Kasumi-1 (cell line): ENCODE results near the gene FRMD6.

Experiments
- DNase-seq, 2 experiments: peaks; one replicate each; lab custom pipeline; 2025; lab: John Stamatoyannopoulos, UW

Gene FRMD6

GRCh38 chr14:51651388-51652167, at the start of gene FRMD6:
TSS of gene FRMD6 (plus strand) at chr14:51651910. CDS start at chr14:51689837, 37,927 bp downstream.
- DNase-seq = peak; percentile 79 to 87

DNA sequence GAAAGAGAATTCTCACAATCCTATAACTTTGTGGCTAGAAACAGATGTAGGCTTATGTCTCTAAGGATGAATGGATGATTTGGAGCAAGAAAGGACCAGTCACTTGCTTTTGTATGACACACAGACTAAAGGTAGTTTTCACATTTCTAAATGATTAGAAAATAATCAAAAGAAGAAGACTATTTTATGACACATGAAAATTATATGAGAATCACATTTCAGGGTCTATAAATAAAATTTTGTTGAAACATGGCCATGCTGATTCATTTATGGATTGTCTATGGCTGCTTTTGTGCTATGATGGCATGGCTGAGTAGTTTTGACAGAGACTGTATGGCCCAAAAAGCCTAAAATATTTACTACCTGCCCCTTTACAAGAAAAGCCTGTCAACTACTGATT, 49.4 kb upstream of the FRMD6 start:
- no peak for DNase-seq

DNA sequence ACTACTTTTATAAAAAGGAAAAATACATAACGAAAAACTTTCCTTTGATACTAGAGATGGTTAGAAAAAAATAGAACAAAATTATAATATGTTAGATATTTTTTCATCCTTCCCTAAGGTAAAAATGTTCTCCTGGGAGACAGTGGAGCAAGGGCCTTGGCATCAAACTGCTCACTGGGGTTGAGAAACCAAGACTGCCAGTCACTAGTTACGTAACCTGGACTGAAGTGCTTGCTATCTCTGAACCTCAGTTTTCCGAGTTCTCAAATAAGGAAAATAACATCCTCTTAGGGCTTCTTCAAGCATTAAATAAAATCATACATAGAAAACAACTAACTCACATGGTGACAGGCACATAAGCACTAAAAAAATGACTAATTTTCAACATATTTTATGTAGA, 48.2 kb upstream of the FRMD6 start:
- DNase-seq = no peak

- no peak for DNase-seq
These were observed 47.6 kb upstream of the FRMD6 start for GRCh38 chr14:51604073-51604472.

- DNase-seq = no peak
These were observed 46.1 kb upstream of the FRMD6 start for GRCh38 chr14:51605575-51605974.

- DNase-seq = no peak
These were observed 44.0 kb upstream of the FRMD6 start for GRCh38 chr14:51607711-51608110.

DNA sequence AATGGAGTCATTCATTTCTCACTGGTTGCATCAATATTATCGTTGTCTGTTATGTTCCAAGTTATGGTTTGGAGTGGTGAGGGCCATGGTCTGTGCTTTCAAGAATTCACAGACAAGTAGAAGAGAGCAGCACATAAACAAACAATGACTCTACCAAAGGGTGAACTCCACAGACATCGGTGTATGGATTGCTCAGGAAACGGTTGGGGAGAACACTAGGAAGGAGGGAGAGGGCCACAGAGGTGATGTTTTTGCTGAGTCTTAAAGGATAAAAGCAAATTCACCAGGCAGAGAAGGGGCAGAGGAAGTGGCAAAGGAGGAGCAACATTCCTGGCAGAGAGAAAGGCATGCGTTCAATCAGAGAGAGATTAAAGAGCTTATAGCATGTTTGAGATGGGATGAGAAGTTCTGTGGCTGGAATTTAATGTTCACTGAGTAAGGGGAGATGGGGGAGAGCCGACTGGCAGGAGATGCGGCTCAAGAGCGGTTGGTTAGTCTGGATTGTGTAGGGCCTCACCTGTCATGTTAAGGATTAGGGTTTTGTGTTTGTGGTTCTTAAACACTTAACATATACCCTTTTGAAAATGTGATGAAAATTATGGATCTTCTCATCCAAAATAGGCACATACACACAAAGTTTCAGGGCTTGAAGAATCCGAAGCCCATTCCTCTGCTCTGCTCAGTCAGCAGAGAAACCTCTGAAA, 42.3 kb upstream of the FRMD6 start:
- DNase-seq = no peak

GRCh38 chr14:51609955-51610283, 41.8 kb upstream of the FRMD6 start:
- DNase-seq = no peak

GRCh38 chr14:51610771-51611170, 40.9 kb upstream of the FRMD6 start:
- DNase-seq = no peak

DNA sequence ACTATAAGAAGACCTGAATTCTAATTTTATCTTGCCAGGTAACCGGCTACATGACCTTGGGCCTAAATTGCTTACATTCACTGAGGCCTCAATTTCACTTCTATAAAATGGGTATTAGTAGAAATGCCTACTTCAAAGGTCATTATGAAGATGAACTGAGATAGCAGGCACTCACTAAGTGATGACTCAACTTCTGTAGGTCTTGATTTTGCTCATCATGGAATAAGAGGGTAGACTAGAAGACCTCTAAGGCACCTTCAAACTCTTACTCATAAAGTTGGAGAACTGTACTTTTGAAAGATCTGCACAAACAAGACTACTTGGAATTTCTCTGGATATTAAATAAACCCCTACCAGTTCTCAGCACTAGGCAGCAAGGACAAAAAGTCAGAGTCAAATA, 39.3 kb upstream of the FRMD6 start:
- DNase-seq = no peak

DNA sequence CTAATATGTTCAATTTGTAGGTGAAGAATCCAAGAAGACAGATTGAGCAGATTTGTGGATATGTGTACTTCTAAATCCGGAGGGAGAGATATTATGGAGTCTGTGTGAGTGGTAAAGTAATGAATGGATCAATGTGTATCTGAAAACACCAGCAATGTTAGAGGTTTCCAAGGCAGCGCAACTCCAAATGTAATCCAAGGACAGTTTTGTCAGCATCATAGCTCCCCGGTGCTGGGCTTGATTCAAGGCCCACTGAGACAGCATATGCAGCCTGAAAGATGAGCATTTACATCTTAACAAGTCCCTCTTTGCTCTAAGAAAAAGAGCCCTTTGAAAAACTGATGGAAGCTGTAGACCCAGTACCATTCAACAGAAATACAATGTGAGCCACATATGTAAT, 38.3 kb upstream of the FRMD6 start:
- DNase-seq = no peak

- DNase-seq = no peak
These were observed 37.0 kb upstream of the FRMD6 start for GRCh38 chr14:51614707-51615106.

DNA sequence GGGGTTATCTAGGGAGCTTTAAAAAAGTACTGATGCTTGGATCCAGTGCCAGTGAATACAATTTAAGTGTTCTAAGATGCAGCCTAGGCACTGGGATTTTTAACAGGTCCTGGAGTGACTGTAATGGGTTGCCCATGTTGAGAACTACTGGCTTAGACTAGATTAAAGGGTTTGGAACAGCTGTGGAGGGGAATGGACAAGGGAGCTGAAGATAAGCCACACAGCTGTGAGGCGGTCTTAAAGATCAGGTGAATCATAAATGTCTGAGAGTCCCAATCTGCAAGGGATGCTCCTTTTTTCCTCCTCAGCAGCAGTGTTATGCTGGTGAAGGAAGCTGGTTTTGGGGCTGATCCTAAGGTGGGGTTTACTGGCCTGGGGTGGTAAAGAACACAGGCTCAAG, 35.5 kb upstream of the FRMD6 start:
- no peak for DNase-seq

- DNase-seq = no peak
These were observed 34.8 kb upstream of the FRMD6 start for GRCh38 chr14:51616724-51617409.

GRCh38 chr14:51619561-51619960, 32.1 kb upstream of the FRMD6 start:
- no peak for DNase-seq

DNA sequence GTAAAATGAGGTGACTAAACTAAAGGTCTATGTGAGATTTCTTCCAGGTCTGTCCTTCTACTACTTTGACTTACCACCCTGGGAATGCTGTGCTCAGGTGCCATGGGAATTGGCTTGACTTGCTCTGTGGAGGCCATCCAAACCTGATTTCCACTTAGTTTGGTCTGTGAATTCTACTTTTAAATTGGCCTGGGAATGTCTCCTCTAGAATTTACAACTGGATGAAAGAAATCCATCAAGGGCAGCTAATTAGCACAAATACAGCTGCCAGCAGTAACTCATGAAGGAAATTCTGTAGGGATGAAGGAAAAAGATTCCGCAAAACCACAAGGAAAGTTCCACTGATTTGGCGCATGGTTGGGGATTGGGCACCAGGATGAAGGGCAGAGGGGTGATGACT, 31.7 kb upstream of the FRMD6 start:
- no peak for DNase-seq

- DNase-seq = no peak
These were observed 30.1 kb upstream of the FRMD6 start for GRCh38 chr14:51621654-51622053.

- DNase-seq = no peak
These were observed 29.3 kb upstream of the FRMD6 start for GRCh38 chr14:51622376-51622775.

GRCh38 chr14:51624955-51625569, 26.6 kb upstream of the FRMD6 start:
- DNase-seq = no peak

- no peak for DNase-seq
These were observed 25.5 kb upstream of the FRMD6 start for GRCh38 chr14:51626185-51626584.

GRCh38 chr14:51626788-51627187, 24.9 kb upstream of the FRMD6 start:
- DNase-seq = no peak

DNA sequence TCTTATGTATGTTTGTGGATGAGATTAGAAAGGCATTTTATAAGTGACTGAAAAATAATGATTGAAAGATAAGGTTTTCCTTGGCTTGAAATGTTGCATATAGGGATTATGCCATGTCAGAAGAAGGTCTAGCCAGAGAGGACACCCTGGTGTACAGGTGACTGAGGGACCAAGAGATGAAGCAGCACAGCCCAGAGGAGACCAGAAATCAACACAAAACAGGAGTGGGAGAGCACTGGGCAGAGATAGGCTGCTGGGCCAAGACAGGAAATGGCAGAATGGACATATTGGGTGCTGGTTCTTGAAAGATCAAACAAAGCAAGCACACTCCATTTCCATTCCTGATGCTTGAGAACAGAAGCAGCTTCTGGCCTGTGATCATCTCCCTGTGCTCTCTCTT, 24.4 kb upstream of the FRMD6 start:
- DNase-seq = no peak

- DNase-seq = no peak
These were observed 23.5 kb upstream of the FRMD6 start for GRCh38 chr14:51628238-51628637.
